HG02759 (cell line): ENCODE data around the gene ADAMTS2.

Source experiments
- ATAC-seq: cut with Tn5 transposase; IDR thresholded peaks from one replicate; pipeline ENCODE4 v1.9.1; 2021; ENCODE audit warnings: mild to moderate bottlenecking, moderate library complexity; ENCODE audit not compliant: unreplicated experiment

ADAMTS2 gene

DNA sequence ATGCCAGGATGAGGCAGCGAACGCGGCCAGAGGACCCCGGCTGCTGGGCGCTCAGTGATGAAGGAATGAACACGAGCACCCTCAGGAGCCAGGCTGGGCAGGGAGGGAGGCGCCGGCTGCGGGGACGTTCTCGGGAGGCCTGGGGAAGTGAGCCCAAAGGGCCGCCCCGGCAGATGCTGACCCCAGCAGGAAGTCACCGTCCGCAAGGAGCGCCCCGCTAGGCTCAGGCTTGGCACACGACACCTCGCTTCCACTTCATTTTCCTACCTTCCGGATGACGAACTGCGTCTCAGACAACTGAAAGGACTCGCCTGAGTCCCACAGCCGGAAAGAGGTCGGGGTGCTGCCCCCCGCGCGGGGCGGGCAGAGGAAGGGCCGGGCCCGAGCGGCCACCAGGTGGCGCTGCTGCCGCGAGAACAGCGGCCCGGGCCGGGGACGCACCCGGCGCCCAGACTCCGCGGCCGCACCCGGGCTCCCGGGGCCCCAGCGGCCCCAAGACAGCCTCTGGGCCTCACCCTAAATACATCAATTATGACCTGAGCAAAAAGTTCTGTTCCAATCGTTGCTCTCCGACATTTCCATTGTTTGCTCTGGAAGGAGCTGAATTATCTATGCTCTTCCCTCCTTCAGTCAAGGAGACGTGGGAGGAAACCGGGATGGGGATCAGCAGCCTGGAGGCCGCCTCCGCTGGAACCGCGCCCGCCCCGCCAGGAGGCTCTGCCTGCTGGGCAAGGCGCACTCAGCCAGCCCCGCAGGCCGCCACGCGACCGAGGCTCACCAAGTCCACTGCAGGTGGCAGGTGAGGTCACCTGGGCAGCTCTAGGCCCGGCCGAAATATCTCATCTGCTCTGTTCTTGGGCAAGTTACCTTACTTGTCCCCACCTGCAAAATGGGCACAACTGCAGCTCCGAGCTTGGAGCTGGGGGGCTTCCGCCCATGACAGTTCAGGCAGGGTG is 178.1 kb downstream of the ADAMTS2 start:
- peak; percentile 80 for ATAC-seq

- no peak for ATAC-seq
Measured at GRCh38 chr5:179166171-179166885, 178.9 kb downstream of the ADAMTS2 start.

DNA sequence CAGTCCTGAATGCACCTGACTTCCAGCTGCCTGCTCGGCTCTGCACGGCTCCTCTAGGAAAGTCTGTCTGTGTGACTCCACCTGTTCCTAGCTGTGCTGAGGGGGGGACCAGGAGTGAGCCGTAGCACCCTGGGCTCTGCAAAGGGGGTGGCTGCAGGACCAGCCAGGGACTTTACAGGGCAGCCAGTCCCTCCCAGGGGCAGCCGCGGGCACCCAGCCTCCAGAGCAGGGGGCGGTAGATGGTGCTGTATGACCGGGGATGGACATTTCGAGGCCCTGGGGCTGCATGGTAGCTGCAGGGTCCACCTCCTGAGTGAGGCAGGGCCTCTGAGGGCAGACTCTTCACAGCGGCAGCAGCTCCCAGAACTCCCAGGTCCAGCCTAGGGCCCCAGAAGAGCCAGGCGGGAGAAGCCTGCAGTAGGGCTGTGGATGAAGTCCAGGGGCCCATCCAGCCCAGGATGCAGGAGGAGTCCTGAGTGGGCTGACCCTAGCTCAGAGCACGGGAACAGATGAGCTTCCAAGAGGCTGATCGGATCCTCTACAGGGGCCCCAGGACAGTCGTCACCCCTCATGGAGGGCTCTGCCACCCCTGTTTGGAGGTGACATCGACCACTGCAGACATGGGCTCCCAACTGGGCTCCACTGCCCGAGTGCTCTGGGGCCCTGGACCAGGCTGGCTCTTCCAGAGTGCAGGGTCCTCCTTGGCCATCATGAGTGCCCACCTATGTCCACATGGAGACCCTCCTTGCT is 179.7 kb downstream of the ADAMTS2 start:
- ATAC-seq = no peak

DNA sequence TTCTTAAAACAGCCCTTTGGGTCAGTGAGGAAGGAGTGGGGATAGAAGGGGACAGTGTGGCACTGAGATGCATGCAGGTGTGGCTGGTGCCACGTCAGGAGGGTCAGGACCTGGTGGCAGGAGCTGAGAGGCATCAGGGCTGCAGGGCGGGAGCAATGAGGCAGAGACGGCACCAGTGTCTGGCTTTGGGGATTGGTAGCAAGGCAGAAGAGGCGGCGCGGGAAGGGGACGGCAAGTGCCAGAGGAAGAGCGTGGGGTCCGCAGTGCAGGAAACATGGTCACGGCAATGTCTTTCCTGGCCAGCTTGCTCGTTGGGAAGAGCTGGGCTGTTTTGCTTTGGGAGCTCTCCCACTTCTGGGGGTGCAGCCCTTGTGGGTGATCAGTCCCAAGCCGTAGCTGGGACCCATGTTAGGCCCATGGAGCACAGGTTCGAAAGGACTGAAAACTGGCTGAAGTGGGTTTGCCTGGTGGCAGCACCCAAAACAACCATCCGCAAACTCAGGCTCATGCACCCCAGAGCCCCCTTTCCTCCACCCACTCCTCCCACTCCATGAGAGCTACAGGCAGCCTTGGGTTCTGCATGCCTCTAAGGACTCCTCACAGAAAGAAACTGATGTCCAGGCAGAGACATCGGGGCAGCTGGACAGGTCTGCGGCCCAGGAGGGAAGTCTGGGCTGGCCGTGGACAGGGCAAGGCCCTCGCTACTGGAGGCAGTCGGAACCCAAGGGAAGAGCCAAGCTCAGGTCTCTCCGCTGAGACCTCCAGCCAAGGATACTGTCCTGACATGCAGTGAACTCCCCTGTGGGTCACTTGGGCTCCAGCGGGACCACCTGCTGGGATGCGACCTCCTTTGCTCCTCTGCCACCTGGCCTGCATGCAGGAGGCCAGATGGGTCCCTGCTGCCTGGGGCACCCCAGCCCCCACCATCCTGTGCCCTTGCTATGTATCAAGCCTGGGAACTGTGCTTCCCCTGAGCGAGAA is 180.6 kb downstream of the ADAMTS2 start:
- ATAC-seq = no peak

- no peak for ATAC-seq
Measured at GRCh38 chr5:179163236-179164155, 181.8 kb downstream of the ADAMTS2 start.

GRCh38 chr5:179162351-179163235 is 182.7 kb downstream of the ADAMTS2 start:
- ATAC-seq = no peak

DNA sequence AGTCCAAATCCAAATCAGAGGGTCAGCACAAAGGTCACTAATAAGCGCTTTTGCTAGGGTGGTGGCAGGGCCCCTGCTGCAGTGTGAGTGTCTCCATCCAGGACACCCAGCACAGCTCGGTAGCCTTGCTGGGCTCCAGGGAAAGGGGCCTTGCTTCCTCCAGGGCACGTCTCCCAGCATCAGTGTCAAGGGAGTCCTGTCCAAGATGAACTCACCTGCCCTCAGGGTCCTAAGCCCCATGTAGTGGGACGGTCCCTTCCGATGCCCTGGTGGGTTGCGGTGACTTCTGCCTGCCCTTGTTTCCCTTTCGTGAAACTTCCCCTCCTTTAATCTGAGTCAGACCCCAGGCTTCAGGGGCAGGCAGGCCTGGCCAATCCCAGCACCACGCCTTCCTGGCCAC is 183.4 kb downstream of the ADAMTS2 start:
- no peak for ATAC-seq

DNA sequence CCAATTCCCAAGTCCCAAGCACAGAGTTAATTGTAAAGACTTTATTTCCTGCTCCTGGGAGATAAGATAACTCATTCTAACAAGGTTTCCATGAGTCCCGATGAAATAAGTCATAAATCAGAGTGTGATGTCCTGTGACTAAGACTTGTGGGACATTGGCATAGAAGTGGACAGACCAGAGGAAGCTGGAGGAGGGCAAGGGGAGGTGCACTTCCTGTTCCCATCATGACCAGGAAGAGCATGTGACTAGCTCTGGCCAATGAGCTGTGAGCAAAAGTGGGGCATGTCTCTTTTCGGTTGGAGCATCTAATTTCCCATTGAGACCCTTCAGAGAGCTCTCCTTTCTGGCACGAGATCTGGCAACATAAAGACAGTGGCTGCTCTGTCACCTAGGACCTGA is 184.7 kb downstream of the ADAMTS2 start:
- ATAC-seq = no peak

- no peak for ATAC-seq
Measured at GRCh38 chr5:179158556-179158955, 186.7 kb downstream of the ADAMTS2 start.

DNA sequence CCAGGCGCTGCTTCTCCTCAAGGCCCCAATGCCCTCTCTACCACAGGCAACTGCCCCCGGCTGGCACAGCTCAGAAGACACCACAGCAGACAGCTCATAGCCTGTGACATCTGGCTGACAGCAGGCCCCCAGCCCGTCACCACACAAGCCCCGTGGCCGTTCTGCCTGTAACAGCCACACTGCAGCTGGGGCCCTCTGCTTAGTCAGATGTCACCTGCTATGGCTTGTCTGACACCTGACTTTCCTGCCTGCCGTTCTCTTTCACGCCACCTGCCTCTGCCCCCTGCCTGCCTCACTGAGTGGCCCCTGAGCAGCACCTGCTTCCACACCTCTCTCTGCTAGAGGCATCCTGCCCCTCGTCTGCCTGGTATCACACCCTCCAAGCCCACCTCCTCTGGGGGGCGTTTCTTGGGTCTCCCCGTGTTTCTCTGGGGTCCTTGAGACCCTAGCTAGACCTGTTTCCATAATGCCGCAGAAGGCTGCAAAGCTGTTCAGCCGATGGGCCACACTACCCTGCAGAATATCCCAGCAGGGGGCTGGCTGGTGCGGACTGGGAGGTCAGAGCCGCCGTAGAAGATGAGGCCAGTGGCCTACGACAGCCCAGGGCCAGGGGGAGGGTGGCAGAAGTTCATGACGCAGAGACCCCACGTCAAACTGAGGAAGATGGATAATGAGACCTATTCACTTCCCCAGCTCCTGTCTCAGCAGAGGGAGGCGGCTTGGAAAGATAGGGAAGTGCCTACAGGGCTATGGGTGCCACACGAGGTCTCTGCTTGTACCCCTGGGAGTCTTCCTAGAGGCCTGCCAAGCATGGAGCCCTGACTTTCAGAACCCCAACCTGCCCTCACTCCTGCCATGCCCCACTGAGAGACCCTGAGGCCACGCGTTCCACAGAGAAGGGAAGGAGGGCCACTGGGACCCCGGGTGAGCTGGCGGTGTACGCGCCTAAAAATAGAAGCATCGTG is 190.0 kb downstream of the ADAMTS2 start:
- no peak for ATAC-seq

GRCh38 chr5:179154346-179154990 is 190.8 kb downstream of the ADAMTS2 start:
- no peak for ATAC-seq

- ATAC-seq = no peak
Measured at GRCh38 chr5:179153921-179154345, 191.3 kb downstream of the ADAMTS2 start.

GRCh38 chr5:179153341-179153901 is 191.8 kb downstream of the ADAMTS2 start:
- ATAC-seq = no peak

- no peak for ATAC-seq
Measured at GRCh38 chr5:179152941-179153340, 192.3 kb downstream of the ADAMTS2 start.

- ATAC-seq = no peak
Measured at GRCh38 chr5:179152144-179152895, 192.9 kb downstream of the ADAMTS2 start.
